ENCODE data around the gene ZGLP1.

- TF ChIP-seq CTCF (IDR thresholded peaks at IDR 0.05 in 2 of 3, conservative IDR thresholded peaks at IDR 0.05 in 1 of 3; ENCODE audit: borderline replicate concordance in 1 of 3, insufficient read depth in 1 of 3, low read depth in 2 of 3, low read length in 2 of 3) (no peak), SRF (IDR thresholded peaks at IDR 0.05; ENCODE audit: low read depth) (no peak), EZH2phosphoT487 (IDR thresholded peaks at IDR 0.05; ENCODE audit: borderline replicate concordance) (no peak), REST (IDR thresholded peaks at IDR 0.05; ENCODE audit: low read depth) (no peak), CEBPB (IDR thresholded peaks at IDR 0.05; ENCODE audit: low read depth) (no peak)
Observed at GRCh38 chr19:10320602-10321416, 11.2 kb upstream of the ZGLP1 start.

Data from HCT116 (cell line).